ENCODE results near the gene UROC1.
"Not testable (repeated sequence)": the region's sequence is repeated elsewhere in the genome, so short reads cannot be mapped to it uniquely, and the experiment has no call there.

UROC1 gene

GRCh38 chr3:126546549-126547239 lies 29.1 kb upstream of the UROC1 start:
- no peak for DNase-seq

GRCh38 chr3:126546013-126546412 lies 28.4 kb upstream of the UROC1 start:
- DNase-seq = no peak

GRCh38 chr3:126545544-126545943 lies 28.0 kb upstream of the UROC1 start:
- no peak for DNase-seq

- DNase-seq = no peak
Observed at GRCh38 chr3:126544596-126545281, 27.2 kb upstream of the UROC1 start.

- DNase-seq = no peak
Observed at GRCh38 chr3:126543457-126544061, 26.0 kb upstream of the UROC1 start.

GRCh38 chr3:126542340-126543241 lies 25.0 kb upstream of the UROC1 start:
- DNase-seq = no peak

- DNase-seq = no peak
Observed at GRCh38 chr3:126541628-126542339, 24.2 kb upstream of the UROC1 start.

- no peak for DNase-seq
Observed at GRCh38 chr3:126540951-126541627, 23.5 kb upstream of the UROC1 start.

- no peak for DNase-seq
Observed at GRCh38 chr3:126540342-126540849, 22.8 kb upstream of the UROC1 start.

- DNase-seq = no peak
Observed at GRCh38 chr3:126539558-126540250, 22.1 kb upstream of the UROC1 start.

GRCh38 chr3:126538966-126539365 lies 21.4 kb upstream of the UROC1 start:
- no peak for DNase-seq

GRCh38 chr3:126538316-126538715 lies 20.7 kb upstream of the UROC1 start:
- no peak for DNase-seq

- no peak for DNase-seq
Observed at GRCh38 chr3:126537730-126538281, 20.2 kb upstream of the UROC1 start.

GRCh38 chr3:126537116-126537729 lies 19.6 kb upstream of the UROC1 start:
- no peak for DNase-seq

GRCh38 chr3:126536126-126536525 lies 18.6 kb upstream of the UROC1 start:
- DNase-seq = no peak

GRCh38 chr3:126535636-126536035 lies 18.1 kb upstream of the UROC1 start:
- DNase-seq = no peak

- DNase-seq = not testable (repeated sequence)
Observed at GRCh38 chr3:126534716-126535115, 17.1 kb upstream of the UROC1 start.

GRCh38 chr3:126533506-126533905 lies 15.9 kb upstream of the UROC1 start:
- no peak for DNase-seq

- no peak for DNase-seq
Observed at GRCh38 chr3:126531051-126531330, 13.4 kb upstream of the UROC1 start.
